ENCODE results near the gene GALE. TPM values are rescaled to one million over a fixed set of nuclear protein-coding genes. Genes with fewer than 3 reads are reported as not detected.

GALE gene
- total and polyA plus RNA-seq, 2 of the 13 experiments (the other 11 are each of a cell fraction or from before 2014, with no cell fraction given), result 85.2 to 88.4 TPM

- peak; percentile 67; the same call in 1 of the 2 replicates for TF ChIP-seq NRL (CRISPR knock-in tag; IDR thresholded peaks at IDR 0.05; ENCODE audit: borderline replicate concordance)
- TF ChIP-seq ZNF776 (CRISPR knock-in tag; IDR thresholded peaks at IDR 0.05), result 0 out of 2 replicates have a peak, but pooled peaks have one; percentile 79
- TF ChIP-seq ZNF720 (CRISPR knock-in tag; IDR thresholded peaks at IDR 0.05), result no peak
- no peak; the same call in 1 of the 2 replicates for TF ChIP-seq ZNF879 (CRISPR knock-in tag; IDR thresholded peaks at IDR 0.05)
- TF ChIP-seq CEBPG (CRISPR knock-in tag; IDR thresholded peaks at IDR 0.05), result peak; percentile 19; the same call in 1 of the 2 replicates
- no peak for TF ChIP-seq ZNF121 (CRISPR knock-in tag; IDR thresholded peaks at IDR 0.05)
- no peak for TF ChIP-seq LCORL (IDR thresholded peaks at IDR 0.05)
- TF ChIP-seq LCORL (CRISPR knock-in tag; IDR thresholded peaks at IDR 0.05), result 0 out of 2 replicates have a peak, but pooled peaks have one; percentile 23
- no peak; the same call in 1 of the 2 replicates for TF ChIP-seq ZNF550 (CRISPR knock-in tag; IDR thresholded peaks at IDR 0.05; ENCODE audit: borderline replicate concordance)
- no peak for TF ChIP-seq IRX3 (CRISPR knock-in tag; IDR thresholded peaks at IDR 0.05; ENCODE audit: borderline replicate concordance, low read depth)
- no peak for TF ChIP-seq MAFF (IDR thresholded peaks at IDR 0.05; ENCODE audit: low read depth, low read length)
- no peak; the same call in 1 of the 2 replicates for TF ChIP-seq ZNF318 (CRISPR knock-in tag; IDR thresholded peaks at IDR 0.05)
- no peak; the same call in 1 of the 2 replicates for TF ChIP-seq NFATC3 (CRISPR knock-in tag; IDR thresholded peaks at IDR 0.05)
- TF ChIP-seq YEATS2 (CRISPR knock-in tag; IDR thresholded peaks at IDR 0.05; ENCODE audit: borderline replicate concordance), result 0 out of 2 replicates have a peak, but pooled peaks have one; percentile 46
- no peak for TF ChIP-seq SNAPC5 (CRISPR knock-in tag; IDR thresholded peaks at IDR 0.05; ENCODE audit: borderline replicate concordance)
- no peak for TF ChIP-seq GLMP (CRISPR knock-in tag; IDR thresholded peaks at IDR 0.05; ENCODE audit: borderline replicate concordance)
- TF ChIP-seq NFYC (CRISPR knock-in tag; IDR thresholded peaks at IDR 0.05), result no peak; the same call in 1 of the 2 replicates
- TF ChIP-seq KDM3A (CRISPR knock-in tag; IDR thresholded peaks at IDR 0.05; ENCODE audit: low read depth), result no peak
- TF ChIP-seq ZBTB8A (CRISPR knock-in tag; IDR thresholded peaks at IDR 0.05; ENCODE audit: borderline replicate concordance, low read depth), result 0 out of 2 replicates have a peak, but pooled peaks have one; percentile 28
Observed at GRCh38 chr1:23800400-23801337, at the start of gene GALE (continued).
